ENCODE measurements around the gene DNAH9.

Gene DNAH9

GRCh38 chr17:11779892-11780291 is 181.6 kb downstream of the DNAH9 start:
- no peak for DNase-seq

GRCh38 chr17:11780621-11781020 is 182.4 kb downstream of the DNAH9 start:
- DNase-seq: no peak

GRCh38 chr17:11786711-11787438 is 188.6 kb downstream of the DNAH9 start:
- peak; percentile 26 for DNase-seq

DNA sequence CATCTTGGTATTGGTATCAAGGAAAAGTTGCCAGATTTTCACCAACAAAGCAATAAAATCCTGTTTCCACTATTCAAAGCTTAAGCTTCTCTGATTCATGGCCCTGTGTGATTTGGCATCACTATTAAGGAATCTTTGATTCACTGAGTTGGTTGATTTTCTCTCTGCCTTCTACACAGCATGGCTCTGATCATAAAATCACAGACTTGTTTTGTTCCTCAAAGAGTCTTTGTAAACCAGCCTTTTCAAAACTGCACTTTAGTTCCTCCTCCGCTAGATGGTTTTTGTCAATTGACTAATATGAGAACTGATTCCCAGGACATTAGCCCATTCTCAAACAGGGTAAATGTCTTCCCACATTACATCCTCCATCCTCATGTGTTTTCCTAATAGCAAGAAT is 197.6 kb downstream of the DNAH9 start:
- no peak for DNase-seq

DNA sequence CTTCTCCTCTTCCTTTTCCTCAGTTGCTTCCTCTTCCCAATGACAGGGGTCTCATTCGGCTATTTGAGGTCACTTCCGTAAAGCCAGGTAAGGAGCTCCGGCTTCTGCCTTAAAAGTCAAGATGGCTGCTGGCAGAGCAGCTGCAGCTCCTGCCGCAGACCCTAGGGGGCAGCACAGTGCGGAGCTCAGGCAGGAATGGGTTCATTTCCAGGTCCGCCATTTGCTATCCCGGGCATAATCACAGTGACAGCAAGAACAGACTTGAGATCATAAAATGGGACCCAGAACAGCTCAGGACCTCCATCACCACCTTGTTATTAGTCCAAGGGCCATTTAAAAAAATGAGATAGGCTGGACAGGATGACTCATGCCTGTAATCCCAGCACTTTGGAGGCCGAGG is 199.5 kb downstream of the DNAH9 start:
- no peak for DNase-seq

DNA sequence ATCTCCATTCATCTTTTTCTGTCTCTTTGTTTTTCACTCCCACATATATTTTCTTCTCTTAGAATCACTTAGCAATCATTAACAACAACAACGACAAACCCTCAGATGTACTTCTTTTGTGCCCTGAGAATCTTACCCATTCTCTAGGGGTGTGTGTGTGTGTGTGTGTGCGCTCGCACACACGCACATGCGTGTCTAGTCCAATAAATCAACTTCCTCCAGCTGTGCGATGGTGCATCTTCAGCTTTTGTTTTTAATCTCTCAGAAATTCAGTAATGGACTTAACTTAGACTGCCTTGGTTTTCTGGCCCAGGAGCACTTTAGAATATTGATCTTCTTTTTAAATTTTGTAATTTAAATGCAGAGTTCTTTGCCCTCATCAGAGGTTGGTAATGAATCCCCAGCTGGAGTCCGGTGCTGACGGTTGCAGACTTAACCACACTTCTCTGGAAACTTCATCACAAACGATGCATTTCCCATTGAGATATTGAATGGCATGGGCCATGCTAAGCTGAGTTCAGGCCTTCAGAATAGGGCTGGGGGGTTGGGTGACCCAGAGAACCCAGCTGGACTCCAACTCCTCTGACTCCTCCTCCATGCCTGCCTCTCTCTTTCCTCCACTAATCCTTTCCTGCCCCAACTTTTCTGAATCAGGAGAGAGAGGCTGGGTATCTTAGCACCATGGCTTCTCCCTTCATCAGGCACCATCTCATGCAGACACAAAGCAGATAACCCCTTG is 205.1 kb downstream of the DNAH9 start:
- no peak for DNase-seq

GRCh38 chr17:11805138-11805537 is 206.9 kb downstream of the DNAH9 start:
- DNase-seq: no peak

DNA sequence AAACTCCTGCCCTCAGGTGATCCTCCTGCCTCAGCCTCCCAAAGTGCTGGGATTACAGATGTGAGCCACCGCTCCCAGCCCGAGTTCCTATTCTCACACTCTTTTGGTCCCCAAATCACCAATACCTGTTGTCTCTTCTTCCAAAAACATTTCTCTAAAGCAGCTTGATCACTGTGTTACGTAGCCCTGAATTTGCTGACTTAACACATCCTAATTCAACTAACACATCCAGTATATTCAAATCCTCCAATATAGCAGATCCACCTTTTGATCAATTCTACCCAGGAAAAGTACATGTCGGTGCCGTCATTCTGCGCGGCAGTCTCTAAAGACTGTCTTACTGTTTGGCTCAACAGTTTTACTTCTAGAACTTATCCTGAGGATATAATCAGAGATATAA is 207.7 kb downstream of the DNAH9 start:
- DNase-seq: no peak

GRCh38 chr17:11807606-11808005 is 209.3 kb downstream of the DNAH9 start:
- DNase-seq: no peak

DNA sequence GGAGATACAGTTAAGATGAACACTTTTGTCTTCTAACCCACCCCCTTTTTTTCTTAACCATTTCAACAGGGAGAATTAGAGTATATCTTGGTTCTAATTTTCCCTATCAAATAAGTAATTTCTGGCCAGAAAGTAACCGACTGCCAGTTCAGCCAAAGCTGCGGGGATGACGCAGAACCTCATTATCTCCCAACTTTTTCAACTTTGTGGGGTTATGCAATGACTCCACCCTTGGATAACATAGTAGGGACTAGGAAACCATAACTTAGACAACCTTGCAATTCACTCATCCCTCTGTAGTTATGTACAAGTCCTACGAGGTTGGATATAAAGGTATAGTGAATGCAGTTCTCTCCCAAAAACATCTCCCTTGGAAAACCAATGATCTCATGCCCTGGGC is 215.0 kb downstream of the DNAH9 start:
- DNase-seq: no peak

- no peak for DNase-seq
Observed at GRCh38 chr17:11813871-11814270, 215.6 kb downstream of the DNAH9 start.

- no peak for DNase-seq
Observed at GRCh38 chr17:11814655-11815262, 216.5 kb downstream of the DNAH9 start.

DNA sequence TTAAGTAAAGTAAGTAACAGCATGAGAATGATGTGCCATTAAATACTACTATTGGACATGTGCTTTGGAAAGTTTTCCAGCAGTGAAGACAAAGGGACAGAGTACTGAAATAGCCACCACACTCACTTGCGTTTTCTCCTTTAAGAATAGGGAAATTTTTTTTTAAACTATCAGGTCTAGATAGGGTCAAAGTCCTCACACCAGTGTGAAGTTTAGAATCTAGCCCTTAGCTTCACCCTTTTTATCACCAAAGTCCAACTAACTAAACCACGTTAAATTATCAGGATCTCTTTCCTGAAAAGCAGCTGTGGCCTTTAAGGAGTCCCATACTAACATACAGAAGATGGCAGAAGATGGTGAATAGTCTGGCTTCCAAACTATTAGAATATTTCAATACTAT is 218.1 kb downstream of the DNAH9 start:
- DNase-seq: no peak

- peak; percentile 39 for DNase-seq
Observed at GRCh38 chr17:11823862-11824261, 225.6 kb downstream of the DNAH9 start.

- DNase-seq: no peak
Observed at GRCh38 chr17:11825572-11826209, 227.4 kb downstream of the DNAH9 start.

GRCh38 chr17:11832401-11833137 is 234.3 kb downstream of the DNAH9 start:
- no peak for DNase-seq

DNA sequence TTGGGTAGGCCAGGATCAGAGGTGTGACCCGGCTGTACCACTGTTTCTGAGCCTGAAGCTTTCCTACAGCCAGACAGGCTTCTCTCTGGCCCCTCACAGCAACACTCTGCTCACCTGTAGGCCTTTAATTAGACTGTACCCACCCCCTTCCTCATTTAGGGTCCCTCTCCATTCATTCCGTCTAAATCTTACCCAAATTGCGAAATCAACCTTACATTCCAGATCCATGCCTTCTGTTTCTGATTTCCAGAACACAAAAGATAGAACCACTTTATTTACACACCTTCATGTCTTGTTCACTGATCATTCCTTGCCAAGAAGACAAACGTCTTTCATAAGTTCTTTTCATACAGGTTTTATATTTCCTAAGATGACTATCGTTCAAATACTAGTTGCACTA is 238.2 kb downstream of the DNAH9 start:
- no peak for DNase-seq

DNA sequence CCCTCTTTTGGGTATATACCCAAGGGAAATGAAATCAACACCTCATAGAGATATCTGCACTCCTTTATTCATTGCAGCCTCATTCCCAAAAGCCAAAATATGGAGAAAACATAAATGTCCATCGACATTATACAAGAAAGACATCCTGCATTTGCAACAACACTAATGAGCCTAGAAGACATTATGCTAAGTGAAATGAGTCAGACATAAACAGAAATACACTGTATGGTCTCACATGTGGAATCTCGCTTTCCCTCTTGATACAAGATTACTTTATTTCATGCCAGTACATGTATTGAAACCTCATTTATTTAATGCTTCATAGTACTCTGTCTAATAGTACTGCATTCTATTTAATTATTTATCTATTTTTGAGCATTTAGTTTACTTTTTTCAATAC is 241.8 kb downstream of the DNAH9 start:
- DNase-seq: no peak

GRCh38 chr17:11840831-11841230 is 242.6 kb downstream of the DNAH9 start:
- DNase-seq: no peak

DNA sequence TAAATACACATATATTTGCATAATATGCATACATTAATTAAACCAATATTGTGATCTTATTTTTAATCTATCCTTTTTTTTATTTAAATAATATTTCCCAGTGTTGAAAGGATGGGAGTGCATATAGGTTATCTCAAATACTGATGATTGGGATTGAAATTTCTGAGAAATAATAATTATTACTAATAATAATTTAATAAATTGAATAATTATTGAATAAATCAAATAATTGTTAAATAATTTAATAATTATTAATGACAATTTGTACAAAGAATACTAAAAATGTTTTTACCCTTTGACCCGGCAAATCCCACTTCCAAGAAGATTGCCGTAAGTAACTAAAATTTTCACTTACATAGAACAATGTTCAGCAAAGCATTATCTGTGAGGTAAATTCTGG is 250.1 kb downstream of the DNAH9 start:
- no peak for DNase-seq

DNA sequence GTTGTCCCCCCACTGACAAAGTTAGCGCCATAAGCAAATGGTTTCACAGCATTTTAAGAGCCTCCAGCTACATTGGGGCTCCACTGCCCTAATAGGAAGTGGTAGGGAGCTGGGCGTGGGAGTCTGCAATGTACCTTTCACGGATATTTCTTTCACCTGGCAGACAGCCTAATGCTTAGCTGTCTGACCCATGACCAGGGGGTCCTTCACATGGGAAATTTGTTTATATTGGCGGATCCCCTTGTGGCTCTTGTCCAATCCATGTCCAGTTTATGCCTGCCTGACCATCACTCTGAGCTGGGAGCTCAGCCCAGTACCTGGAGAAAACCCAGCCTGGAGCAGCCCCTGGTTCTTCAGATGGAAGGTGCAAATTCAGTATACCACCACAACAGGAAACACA is 254.0 kb downstream of the DNAH9 start:
- DNase-seq: no peak

GRCh38 chr17:11852912-11853311 is 254.6 kb downstream of the DNAH9 start:
- no peak for DNase-seq
